Mesenchymal stem cell (in vitro differentiated cells and primary cell): Measurements from ENCODE around the gene P3H2.

Source experiments
- DNase-seq: peaks from one replicate; pipeline ENCODE4 v3.0.0-alpha.2; 2013
- H2AFZ ChIP-seq: one replicate; pipeline ENCODE4 v1.6.1; 2013; ENCODE audit warnings: low read depth, mild to moderate bottlenecking, control low read depth, inconsistent platforms, low read length, moderate library complexity
- H2AK5ac ChIP-seq: 2 replicates; pipeline ENCODE4 v1.6.1; 2013; ENCODE audit warnings: low read length, moderate library complexity, mild to moderate bottlenecking, inconsistent platforms; ENCODE audit not compliant: severe bottlenecking
- H2BK120ac ChIP-seq: one replicate; pipeline ENCODE4 v1.6.1; 2013; ENCODE audit warnings: low read depth, mild to moderate bottlenecking, inconsistent platforms, low read length, moderate library complexity
- H2BK12ac ChIP-seq, 2 experiments: one replicate each; pipeline ENCODE4 v1.6.1; 2013; ENCODE audit warnings: inconsistent platforms in 2 of 2, low read length in 2 of 2, mild to moderate bottlenecking in 2 of 2, moderate library complexity in 2 of 2, control low read depth in 1 of 2
- H2BK15ac ChIP-seq: one replicate; pipeline ENCODE4 v1.6.1; 2013; ENCODE audit warnings: mild to moderate bottlenecking, low read depth, inconsistent platforms; ENCODE audit not compliant: poor library complexity, severe bottlenecking
- H2BK5ac ChIP-seq: 2 replicates; pipeline ENCODE4 v1.6.1; 2013; ENCODE audit warnings: low read depth, mild to moderate bottlenecking, low read length, control low read depth, inconsistent platforms; ENCODE audit not compliant: poor library complexity, severe bottlenecking
- H3K14ac ChIP-seq, 2 experiments: one replicate each; pipeline ENCODE4 v1.6.1; 2013; ENCODE audit warnings: inconsistent platforms in 2 of 2, low read length in 2 of 2, control low read depth in 1 of 2, mild to moderate bottlenecking in 1 of 2, moderate library complexity in 1 of 2
- H3K18ac ChIP-seq, 2 experiments: one replicate each; pipeline ENCODE4 v1.6.1; 2013; ENCODE audit warnings: inconsistent platforms in 2 of 2, low read length in 2 of 2, control low read depth in 1 of 2, low read depth in 1 of 2, mild to moderate bottlenecking in 1 of 2
- H3K23ac ChIP-seq, 2 experiments: one replicate each; pipeline ENCODE4 v1.6.1; 2013; ENCODE audit warnings: inconsistent platforms in 2 of 2, low read length in 2 of 2, mild to moderate bottlenecking in 2 of 2, moderate library complexity in 2 of 2, control low read depth in 1 of 2
- H3K27ac ChIP-seq: 2 replicates; pipeline ENCODE4 v1.5.1; 2013; ENCODE audit warnings: mild to moderate bottlenecking, moderate library complexity, low read length, control low read depth, inconsistent platforms; ENCODE audit not compliant: poor library complexity, severe bottlenecking
- H3K27me3 ChIP-seq, 2 experiments: 2 replicates each; pipeline versions ENCODE4 v1.6.1 to v1.7.0; 2013; ENCODE audit warnings: low read length in 2 of 2, mild to moderate bottlenecking in 2 of 2, moderate library complexity in 2 of 2, control low read depth in 1 of 2, inconsistent platforms in 1 of 2; ENCODE audit not compliant: control insufficient read depth in 1 of 2, insufficient read depth in 1 of 2
- H3K36me3 ChIP-seq, 2 experiments: 2 replicates each; pipeline versions ENCODE4 v1.6.1 to v1.7.0; 2013; ENCODE audit warnings: low read length in 2 of 2, control low read depth in 1 of 2, inconsistent platforms in 1 of 2, low read depth in 1 of 2, mild to moderate bottlenecking in 1 of 2; ENCODE audit not compliant: insufficient read depth in 2 of 2, control insufficient read depth in 1 of 2
- H3K4ac ChIP-seq, 2 experiments: one replicate each; pipeline ENCODE4 v1.6.1; 2013; ENCODE audit warnings: inconsistent platforms in 2 of 2, low read length in 2 of 2, mild to moderate bottlenecking in 2 of 2, moderate library complexity in 2 of 2, control low read depth in 1 of 2, low read depth in 1 of 2
- H3K4me1 ChIP-seq: 2 replicates; pipeline ENCODE4 v1.6.1; 2013; ENCODE audit warnings: low read depth, low read length, control low read depth; ENCODE audit not compliant: control insufficient read depth, insufficient read depth
- H3K4me2 ChIP-seq: 2 replicates; pipeline ENCODE4 v1.6.1; 2013; ENCODE audit warnings: low read length, mild to moderate bottlenecking, inconsistent platforms; ENCODE audit not compliant: poor library complexity, severe bottlenecking
- H3K4me3 ChIP-seq, 2 experiments: 2 replicates each; pipeline versions ENCODE4 v1.5.1 to v1.7.0; 2013; ENCODE audit warnings: low read length in 2 of 2, mild to moderate bottlenecking in 2 of 2, control low read depth in 1 of 2, low read depth in 1 of 2; ENCODE audit not compliant: insufficient read depth in 1 of 2
- H3K79me1 ChIP-seq: replicated peaks from 2 replicates; pipeline ENCODE4 v1.6.1; 2013; ENCODE audit warnings: mild to moderate bottlenecking, control low read depth, low read length, inconsistent platforms; ENCODE audit not compliant: poor library complexity, severe bottlenecking
- H3K9ac ChIP-seq: 2 replicates; pipeline ENCODE4 v1.7.0; 2013; ENCODE audit warnings: mild to moderate bottlenecking, low read length, moderate library complexity
- H3K9me3 ChIP-seq: 2 replicates; pipeline ENCODE4 v1.7.0; 2013; ENCODE audit warnings: mild to moderate bottlenecking, low read length; ENCODE audit not compliant: control insufficient read depth
- H4K8ac ChIP-seq: one replicate; pipeline ENCODE4 v1.6.1; 2013; ENCODE audit warnings: inconsistent platforms, mild to moderate bottlenecking, low read length, moderate library complexity
- H4K91ac ChIP-seq: one replicate; pipeline ENCODE4 v1.6.1; 2013; ENCODE audit warnings: mild to moderate bottlenecking, low read length, inconsistent platforms
- WGBS: methylation state at CpG from one replicate; pipeline ENCODE4 v1.1.7; 2013; ENCODE audit warnings: mixed read lengths; 5-methylcytosine and 5-hydroxymethylcytosine counted together

P3H2 gene

DNA sequence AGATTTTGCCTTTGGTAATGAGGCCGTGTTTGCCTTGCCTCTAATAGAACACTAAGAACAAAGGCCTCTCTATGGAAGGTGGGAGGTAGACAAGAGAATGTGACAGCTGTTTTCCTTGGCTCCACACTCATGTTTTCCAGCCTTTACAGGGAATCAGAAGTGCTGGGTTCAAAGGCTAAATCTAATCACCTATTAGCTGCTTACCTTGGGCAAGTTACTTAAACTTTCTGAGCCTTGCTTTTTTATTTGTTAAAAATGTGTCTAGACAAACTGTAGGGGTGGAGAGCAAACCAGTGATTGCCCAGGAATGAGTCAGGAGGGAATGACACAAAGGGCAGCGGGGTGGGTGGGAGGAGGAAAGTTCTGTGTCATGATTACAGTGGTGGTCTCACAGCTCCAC lies 179.0 kb downstream of the P3H2 start:
- 81% methylated on average over 2 of the region's 2 CpGs for WGBS

DNA sequence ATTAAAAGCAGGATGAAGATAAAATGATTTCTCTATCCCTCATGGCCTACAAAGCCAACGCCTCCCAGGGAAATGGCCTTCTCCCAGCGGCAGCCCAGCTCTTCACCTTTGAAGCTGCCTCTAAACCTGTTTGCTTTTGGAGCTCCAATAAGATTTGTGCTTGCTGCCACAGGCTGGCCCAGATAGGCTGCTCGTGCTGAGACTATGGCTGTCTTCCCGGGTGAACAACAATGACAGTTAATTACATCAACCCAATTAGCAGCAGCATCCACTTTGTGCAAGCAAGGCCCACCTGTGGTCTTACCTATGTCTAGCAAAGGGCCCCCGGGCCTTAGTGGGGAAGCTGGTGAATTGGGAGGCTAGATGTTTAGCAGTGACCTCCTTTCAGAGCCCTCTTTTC lies 179.6 kb downstream of the P3H2 start:
- no peak overlapping the region for H3K27ac ChIP-seq
- H3K4me1 ChIP-seq = peaks cover 8% of the 10 kb centered on the region
- WGBS = 89% methylated on average over 4 of the region's 5 CpGs

More for the DNA sequence above, 179.0 kb downstream of the P3H2 start:
- Histone ChIP-seq H4K8ac (no peak overlapping the region), H3K9ac (no peak overlapping the region), H2BK12ac (no peak overlapping the region), H4K91ac (no peak overlapping the region), H3K27ac (no peak overlapping the region), H3K36me3 (no peaks in the 10 kb centered on the region), H3K18ac (no peak overlapping the region), H3K9me3 (no peaks in the 10 kb centered on the region), H2BK5ac (no peak overlapping the region), H2AK5ac (no peak overlapping the region), H3K4me2 (no peak overlapping the region), H3K79me1 (no peaks in the 10 kb centered on the region), H3K4ac (no peak overlapping the region), H2AFZ (no peak overlapping the region), H2BK15ac (no peak overlapping the region), H3K23ac (no peak overlapping the region), H3K27me3 (peaks cover 0 to 4% of the 10 kb centered on the region in 2 experiments), H3K14ac (no peak overlapping the region), H3K4me1 (peaks cover 8% of the 10 kb centered on the region), H3K4me3 (no peak overlapping the region), H2BK120ac (no peak overlapping the region)
- no peak for DNase-seq

DNA sequence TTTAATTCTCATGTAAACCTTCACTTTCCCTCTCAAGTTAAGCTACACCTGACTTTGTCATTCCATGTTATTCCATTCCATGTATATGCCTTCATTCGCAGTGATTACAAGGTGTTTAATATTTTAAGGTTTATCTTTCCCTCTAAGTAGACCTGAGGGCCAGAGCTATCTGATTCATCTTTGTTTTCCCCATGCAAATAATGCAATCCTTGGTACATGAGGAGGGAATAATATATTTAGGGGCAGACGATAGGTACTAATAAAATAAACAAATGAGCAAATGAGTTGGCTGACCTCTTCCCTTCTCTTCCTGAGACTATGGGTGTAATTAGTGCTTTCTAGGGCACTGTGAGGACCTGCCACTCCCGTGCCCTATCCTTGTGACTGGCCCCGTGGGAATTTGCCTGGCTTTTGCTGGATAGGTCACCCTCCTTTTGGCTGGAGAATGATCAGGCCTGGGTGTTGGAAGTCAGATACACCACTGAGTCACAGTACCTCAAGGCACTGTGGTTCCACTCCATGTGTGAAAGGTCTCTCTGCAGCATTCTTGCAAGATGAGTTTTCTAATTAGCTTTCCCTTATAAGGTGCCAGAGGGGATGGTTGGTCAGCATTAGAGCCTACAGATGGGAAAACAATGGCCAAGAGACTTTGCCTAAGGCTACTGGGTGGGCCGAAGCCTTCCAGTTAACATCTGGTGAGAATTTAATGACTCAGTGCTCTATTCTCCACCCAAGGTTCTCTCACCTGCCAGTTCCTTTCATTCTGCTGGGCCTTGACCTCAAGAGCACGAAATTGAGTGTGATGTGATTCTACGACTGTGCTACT lies 183.2 kb downstream of the P3H2 start:
- no peaks in the 10 kb centered on the region for H3K27me3 ChIP-seq
- H3K9ac ChIP-seq = no peak overlapping the region
- H3K27ac ChIP-seq = peak overlapping the region; percentile 63

More for the DNA sequence above, 179.6 kb downstream of the P3H2 start:
- Histone ChIP-seq H3K4me3 (no peak overlapping the region), H3K79me1 (no peaks in the 10 kb centered on the region), H2AK5ac (peak overlapping the region; percentile 24), H4K8ac (no peak overlapping the region), H3K27me3 (no peaks in the 10 kb centered on the region), H2BK15ac (no peak overlapping the region), H3K9ac (no peak overlapping the region), H3K23ac (no peak overlapping the region), H3K36me3 (no peaks in the 10 kb centered on the region), H4K91ac (no peak overlapping the region), H2BK5ac (no peak overlapping the region), H3K9me3 (no peaks in the 10 kb centered on the region), H3K4me2 (no peak overlapping the region), H3K18ac (no peak overlapping the region), H2AFZ (no peak overlapping the region), H3K4ac (no peak overlapping the region), H3K14ac (no peak overlapping the region), H2BK120ac (no peak overlapping the region), H2BK12ac (no peak overlapping the region)
- DNase-seq = no peak

GRCh38 chr3:189936201-189936945 lies 184.3 kb downstream of the P3H2 start:
- H2BK12ac ChIP-seq = no peak overlapping the region
- H3K79me1 ChIP-seq = no peaks in the 10 kb centered on the region
- no peak overlapping the region for H4K91ac ChIP-seq
- H3K23ac ChIP-seq = no peak overlapping the region
- H4K8ac ChIP-seq = no peak overlapping the region
- H2BK5ac ChIP-seq = no peak overlapping the region
- no peak overlapping the region for H3K4me2 ChIP-seq
- H3K27me3 ChIP-seq = no peaks in the 10 kb centered on the region
- WGBS = 96% methylated on average over 6 of the region's 6 CpGs
- no peak overlapping the region for H3K18ac ChIP-seq
- no peak overlapping the region for H3K4me3 ChIP-seq
- DNase-seq = no peak
- H2BK120ac ChIP-seq = no peak overlapping the region
- no peaks in the 10 kb centered on the region for H3K36me3 ChIP-seq
- no peak overlapping the region for H3K14ac ChIP-seq
- peaks cover 8% of the 10 kb centered on the region for H3K4me1 ChIP-seq
- H3K9me3 ChIP-seq = peaks cover 3% of the 10 kb centered on the region
- H2AK5ac ChIP-seq = no peak overlapping the region
- no peak overlapping the region for H2AFZ ChIP-seq
- no peak overlapping the region for H3K4ac ChIP-seq
- no peak overlapping the region for H3K9ac ChIP-seq
- H2BK15ac ChIP-seq = no peak overlapping the region
- H3K27ac ChIP-seq = no peak overlapping the region

More for the DNA sequence above, 183.2 kb downstream of the P3H2 start:
- Histone ChIP-seq H4K8ac (peak overlapping the region; percentile 22), H2AFZ (no peak overlapping the region), H4K91ac (no peak overlapping the region), H3K79me1 (no peaks in the 10 kb centered on the region), H2BK120ac (no peak overlapping the region), H3K23ac (no peak overlapping the region), H2AK5ac (no peak overlapping the region), H3K4ac (no peak overlapping the region), H3K14ac (no peak overlapping the region), H3K36me3 (no peaks in the 10 kb centered on the region), H2BK15ac (no peak overlapping the region), H3K4me3 (no peak overlapping the region), H3K9me3 (peaks cover 3% of the 10 kb centered on the region), H2BK5ac (no peak overlapping the region), H3K18ac (no peak overlapping the region), H3K4me2 (no peak overlapping the region), H3K4me1 (peaks cover 8% of the 10 kb centered on the region), H2BK12ac (no peak overlapping the region)
- 45% methylated on average over 6 of the region's 7 CpGs for WGBS
- DNase-seq = peak; percentile 76
